GM23248 (cell line): Measurements from ENCODE around the gene TRPM7.

ENCODE experiments used
- EZH2 ChIP-seq: fragments of 200-600 bp; sonication (generic); IDR thresholded peaks from 2 replicates; pipeline ENCODE4 v1.6.1; 2018; ENCODE audit warnings: antibody characterized with exemption, mild to moderate bottlenecking; ENCODE audit not compliant: insufficient read depth, poor library complexity, severe bottlenecking
- EZH2phosphoT487 ChIP-seq: fragments of 200-600 bp; sonication (generic); IDR thresholded peaks from 2 replicates; pipeline ENCODE4 v1.6.1; 2018; ENCODE audit warnings: antibody characterized with exemption, moderate library complexity, mild to moderate bottlenecking, low read depth; ENCODE audit not compliant: insufficient read depth

GRCh38 chr15:50655555-50655954 lies 31.0 kb downstream of the TRPM7 start:
- TF ChIP-seq EZH2phosphoT487: no peak
- TF ChIP-seq EZH2: no peak
